ENCODE measurements around the gene PRDM12.

Gene PRDM12

GRCh38 chr9:130672933-130673615, 8.7 kb downstream of the PRDM12 start:
- TF ChIP-seq ISL1 (CRISPR knock-in tag; IDR thresholded peaks at IDR 0.05) (no peak), CSDC2 (CRISPR knock-in tag; IDR thresholded peaks at IDR 0.05) (no peak), TSHZ2 (CRISPR knock-in tag; IDR thresholded peaks at IDR 0.05) (no peak), SNAI2 (CRISPR knock-in tag; IDR thresholded peaks at IDR 0.05) (no peak), BACH2 (CRISPR knock-in tag; IDR thresholded peaks at IDR 0.05; ENCODE audit: borderline replicate concordance) (no peak), ZNF8 (CRISPR knock-in tag; IDR thresholded peaks at IDR 0.05) (no peak)
- no peak for ATAC-seq

- TF ChIP-seq PPARA (CRISPR knock-in tag; IDR thresholded peaks at IDR 0.05; ENCODE audit: borderline replicate concordance) (no peak), RARB (CRISPR knock-in tag; IDR thresholded peaks at IDR 0.05) (no peak), ZC3H10 (CRISPR knock-in tag; IDR thresholded peaks at IDR 0.05) (no peak), ZNF565 (CRISPR knock-in tag; conservative IDR thresholded peaks at IDR 0.05; ENCODE audit: low read depth) (no peak), ZNF8 (CRISPR knock-in tag; IDR thresholded peaks at IDR 0.05) (no peak), PATZ1 (CRISPR knock-in tag; IDR thresholded peaks at IDR 0.05; ENCODE audit: borderline replicate concordance) (no peak), SNAI2 (CRISPR knock-in tag; IDR thresholded peaks at IDR 0.05) (no peak), ARNTL (CRISPR knock-in tag; IDR thresholded peaks at IDR 0.05; ENCODE audit: borderline replicate concordance, low read depth) (no peak), GLIS3 (CRISPR knock-in tag; IDR thresholded peaks at IDR 0.05) (no peak)
- ATAC-seq, result no peak
These were observed 11.0 kb downstream of the PRDM12 start for GRCh38 chr9:130675396-130675795.

GRCh38 chr9:130677252-130677651, 12.9 kb downstream of the PRDM12 start:
- TF ChIP-seq PPARA (CRISPR knock-in tag; IDR thresholded peaks at IDR 0.05; ENCODE audit: borderline replicate concordance) (no peak), CSDC2 (CRISPR knock-in tag; IDR thresholded peaks at IDR 0.05) (no peak), ZNF565 (CRISPR knock-in tag; conservative IDR thresholded peaks at IDR 0.05; ENCODE audit: low read depth) (no peak), RARB (CRISPR knock-in tag; IDR thresholded peaks at IDR 0.05) (no peak), ZC3H10 (CRISPR knock-in tag; IDR thresholded peaks at IDR 0.05) (no peak), ZFP30 (CRISPR knock-in tag; IDR thresholded peaks at IDR 0.05) (no peak), ZNF70 (CRISPR knock-in tag; IDR thresholded peaks at IDR 0.05) (no peak), ZFP3 (CRISPR knock-in tag; IDR thresholded peaks at IDR 0.05) (no peak), ESRRG (CRISPR knock-in tag; IDR thresholded peaks at IDR 0.05) (no peak), CREB5 (CRISPR knock-in tag; IDR thresholded peaks at IDR 0.05; ENCODE audit: low read depth) (no peak), TCF4 (CRISPR knock-in tag; IDR thresholded peaks at IDR 0.05; ENCODE audit: borderline replicate concordance) (no peak), ARNTL (CRISPR knock-in tag; IDR thresholded peaks at IDR 0.05; ENCODE audit: borderline replicate concordance, low read depth) (no peak)
- no peak for ATAC-seq

GRCh38 chr9:130680836-130681768, 16.7 kb downstream of the PRDM12 start:
- ATAC-seq, result peak; percentile 78
- no peak for TF ChIP-seq PPARA (CRISPR knock-in tag; IDR thresholded peaks at IDR 0.05; ENCODE audit: borderline replicate concordance)
- TF ChIP-seq ISL1 (CRISPR knock-in tag; IDR thresholded peaks at IDR 0.05), result no peak
- TF ChIP-seq ESRRG (CRISPR knock-in tag; IDR thresholded peaks at IDR 0.05), result no peak
- TF ChIP-seq TCF4 (CRISPR knock-in tag; IDR thresholded peaks at IDR 0.05; ENCODE audit: borderline replicate concordance), result no peak
- no peak for TF ChIP-seq BACH2 (CRISPR knock-in tag; IDR thresholded peaks at IDR 0.05; ENCODE audit: borderline replicate concordance)
- TF ChIP-seq SNAI2 (CRISPR knock-in tag; IDR thresholded peaks at IDR 0.05), result no peak
- TF ChIP-seq ZC3H10 (CRISPR knock-in tag; IDR thresholded peaks at IDR 0.05), result no peak
- TF ChIP-seq ZNF70 (CRISPR knock-in tag; IDR thresholded peaks at IDR 0.05), result no peak
- TF ChIP-seq CSRNP3 (CRISPR knock-in tag; IDR thresholded peaks at IDR 0.05), result no peak
- TF ChIP-seq ZNF565 (CRISPR knock-in tag; conservative IDR thresholded peaks at IDR 0.05; ENCODE audit: low read depth), result no peak
- no peak for TF ChIP-seq ZNF8 (CRISPR knock-in tag; IDR thresholded peaks at IDR 0.05)
- no peak for TF ChIP-seq RARB (CRISPR knock-in tag; IDR thresholded peaks at IDR 0.05)
- no peak for TF ChIP-seq OSR1 (CRISPR knock-in tag; IDR thresholded peaks at IDR 0.05)
- TF ChIP-seq ARNTL (CRISPR knock-in tag; IDR thresholded peaks at IDR 0.05; ENCODE audit: borderline replicate concordance, low read depth), result no peak
- no peak for TF ChIP-seq ZFP30 (CRISPR knock-in tag; IDR thresholded peaks at IDR 0.05)
- no peak for TF ChIP-seq POU6F1 (CRISPR knock-in tag; IDR thresholded peaks at IDR 0.05; ENCODE audit: borderline replicate concordance, low read depth)

All from SK-N-SH treated with all-trans-retinoic acid at 6 μM for 48 hours (cell line).